ENCODE results near the gene FBXO10. TPM values are rescaled to one million over a fixed set of nuclear protein-coding genes. Genes with fewer than 3 reads are reported as not detected.
"Not testable (repeated sequence)": the region's sequence is repeated elsewhere in the genome, so short reads cannot be mapped to it uniquely, and the experiment has no call there.

Gene FBXO10
- total RNA-seq, 1 donor from 2014 or later, result 18.5 TPM

DNA sequence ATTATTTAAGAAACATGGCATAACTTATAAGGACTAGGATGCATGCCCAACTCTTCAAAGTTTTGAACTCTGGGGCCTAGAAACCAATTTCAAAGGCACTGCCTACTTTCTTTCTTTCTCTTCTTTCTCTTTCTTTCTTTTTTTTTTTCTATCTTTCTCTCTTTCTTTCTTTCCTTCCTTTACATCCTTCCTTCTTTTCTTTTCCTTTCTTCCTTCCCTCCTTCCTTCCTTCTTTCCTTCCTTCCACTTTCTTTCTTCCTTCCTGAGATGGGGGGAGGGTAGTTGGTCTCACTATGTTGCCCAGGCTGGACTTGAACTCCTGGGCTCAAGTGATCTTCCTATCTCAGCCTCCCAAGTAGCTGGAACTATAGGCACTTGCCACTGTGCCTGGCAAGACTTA, 32.1 kb upstream of the FBXO10 start:
- Mint-ChIP-seq H3K27me3 (peaks cover 44% of the 10 kb centered on the region), H3K4me1 (ENCODE audit: unreplicated experiment) (no peaks in the 10 kb centered on the region), H3K4me3 (no peak overlapping the region), H3K27ac (no peak overlapping the region), H3K9me3 (no peaks in the 10 kb centered on the region), H3K36me3 (no peaks in the 10 kb centered on the region)
- no peak for DNase-seq (ENCODE audit: extremely low spot score, unreplicated experiment)
- TF ChIP-seq, protein P1, sequence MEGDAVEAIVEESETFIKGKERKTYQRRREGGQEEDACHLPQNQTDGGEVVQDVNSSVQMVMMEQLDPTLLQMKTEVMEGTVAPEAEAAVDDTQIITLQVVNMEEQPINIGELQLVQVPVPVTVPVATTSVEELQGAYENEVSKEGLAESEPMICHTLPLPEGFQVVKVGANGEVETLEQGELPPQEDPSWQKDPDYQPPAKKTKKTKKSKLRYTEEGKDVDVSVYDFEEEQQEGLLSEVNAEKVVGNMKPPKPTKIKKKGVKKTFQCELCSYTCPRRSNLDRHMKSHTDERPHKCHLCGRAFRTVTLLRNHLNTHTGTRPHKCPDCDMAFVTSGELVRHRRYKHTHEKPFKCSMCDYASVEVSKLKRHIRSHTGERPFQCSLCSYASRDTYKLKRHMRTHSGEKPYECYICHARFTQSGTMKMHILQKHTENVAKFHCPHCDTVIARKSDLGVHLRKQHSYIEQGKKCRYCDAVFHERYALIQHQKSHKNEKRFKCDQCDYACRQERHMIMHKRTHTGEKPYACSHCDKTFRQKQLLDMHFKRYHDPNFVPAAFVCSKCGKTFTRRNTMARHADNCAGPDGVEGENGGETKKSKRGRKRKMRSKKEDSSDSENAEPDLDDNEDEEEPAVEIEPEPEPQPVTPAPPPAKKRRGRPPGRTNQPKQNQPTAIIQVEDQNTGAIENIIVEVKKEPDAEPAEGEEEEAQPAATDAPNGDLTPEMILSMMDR (conservative IDR thresholded peaks at IDR 0.05), result no peak

DNA sequence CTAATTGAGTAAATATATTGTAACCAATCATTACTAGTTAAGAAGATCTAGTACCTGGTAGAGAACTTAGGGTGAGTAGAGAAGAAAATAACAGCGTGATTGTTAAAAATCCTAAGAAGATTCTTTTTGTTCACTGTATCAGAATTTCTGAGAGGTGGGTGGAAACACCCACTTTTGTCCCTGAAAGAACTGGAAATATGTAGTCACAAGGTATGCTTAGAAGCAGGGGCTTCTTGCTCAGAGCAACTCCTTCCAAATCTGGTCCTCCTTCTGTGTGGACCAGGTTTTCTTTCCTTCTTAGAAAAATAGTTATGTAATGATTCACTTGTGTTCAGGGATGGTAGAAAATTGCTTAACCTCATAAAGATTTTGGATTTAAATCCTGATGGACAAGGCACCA, 28.1 kb upstream of the FBXO10 start:
- TF ChIP-seq, protein P1 (conservative IDR thresholded peaks at IDR 0.05), result no peak
- Mint-ChIP-seq H3K36me3 (no peaks in the 10 kb centered on the region), H3K27me3 (peaks cover 48% of the 10 kb centered on the region), H3K4me3 (no peak overlapping the region), H3K27ac (no peak overlapping the region), H3K9me3 (no peaks in the 10 kb centered on the region), H3K4me1 (ENCODE audit: unreplicated experiment) (no peaks in the 10 kb centered on the region)
- no peak for DNase-seq (ENCODE audit: extremely low spot score, unreplicated experiment)

DNA sequence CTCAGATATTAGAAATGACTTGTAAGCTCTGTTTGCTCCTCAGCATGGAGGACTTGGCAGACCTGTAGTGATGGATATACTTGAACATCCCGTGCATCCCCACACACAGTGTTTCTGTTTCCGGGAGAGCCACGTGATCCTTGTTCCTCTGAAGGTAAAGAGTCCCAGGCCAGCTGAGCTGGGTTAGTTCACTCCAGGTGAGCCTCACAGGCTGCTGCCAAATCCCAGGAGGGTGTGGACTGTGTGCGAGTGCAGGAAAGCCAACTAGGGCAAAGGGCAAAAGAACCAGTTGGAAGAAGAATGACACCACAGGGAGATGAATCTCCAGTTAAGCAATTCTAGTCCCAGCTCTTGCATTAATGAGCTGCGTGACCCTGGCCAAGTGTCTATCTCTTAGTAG, 26.6 kb upstream of the FBXO10 start:
- no peak overlapping the region for H3K4me3 Mint-ChIP-seq
- no peaks in the 10 kb centered on the region for H3K4me1 Mint-ChIP-seq (ENCODE audit: unreplicated experiment)
- no peak overlapping the region for H3K27ac Mint-ChIP-seq
- H3K36me3 Mint-ChIP-seq, result no peaks in the 10 kb centered on the region
- no peaks in the 10 kb centered on the region for H3K9me3 Mint-ChIP-seq
- peaks cover 41% of the 10 kb centered on the region for H3K27me3 Mint-ChIP-seq
- TF ChIP-seq, protein P1 (conservative IDR thresholded peaks at IDR 0.05), result no peak
- DNase-seq (ENCODE audit: extremely low spot score, unreplicated experiment), result no peak

DNA sequence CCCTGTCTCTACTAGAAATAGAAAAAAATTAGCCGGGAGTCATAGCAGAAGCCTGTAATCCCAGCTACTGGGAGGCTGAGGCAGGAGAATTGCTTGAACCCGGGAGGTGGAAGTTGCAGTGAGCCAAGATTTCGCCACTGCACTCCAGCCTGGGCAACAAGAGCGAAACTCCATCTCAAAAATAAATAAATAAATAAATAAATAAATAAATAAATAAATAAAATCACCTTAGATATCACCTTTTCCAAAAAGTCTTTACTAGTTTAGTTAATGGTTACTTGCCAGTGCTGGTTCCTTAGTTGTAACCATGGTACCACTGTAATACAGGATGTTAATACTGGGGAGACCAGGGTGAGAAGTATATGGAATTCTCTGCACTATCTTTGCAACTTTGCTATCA, 25.9 kb upstream of the FBXO10 start:
- H3K9me3 Mint-ChIP-seq; H3K36me3 Mint-ChIP-seq; H3K4me1 Mint-ChIP-seq (ENCODE audit: unreplicated experiment); DNase-seq (ENCODE audit: extremely low spot score, unreplicated experiment); H3K27ac Mint-ChIP-seq; H3K4me3 Mint-ChIP-seq: not testable (repeated sequence)
- peaks cover 35% of the 10 kb centered on the region for H3K27me3 Mint-ChIP-seq

DNA sequence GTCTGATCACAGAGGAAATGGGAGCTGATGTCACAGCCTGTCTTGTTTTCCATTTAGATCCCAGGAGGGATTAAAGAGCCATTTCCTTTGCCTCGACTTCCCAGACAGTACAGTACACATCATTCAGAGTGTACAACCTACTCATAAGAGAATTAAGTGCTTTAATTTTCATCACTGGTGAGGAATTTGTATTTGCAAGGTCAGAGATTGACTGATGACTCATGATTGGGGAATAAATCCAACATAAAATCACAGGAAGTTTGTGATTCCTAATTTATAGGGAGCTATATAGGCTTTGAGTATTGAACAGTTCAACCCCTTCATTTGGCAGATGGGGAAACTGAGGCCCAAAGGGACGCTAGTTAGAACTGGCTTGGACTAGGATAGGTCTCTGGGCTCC, 20.3 kb upstream of the FBXO10 start:
- no peak overlapping the region for H3K4me3 Mint-ChIP-seq
- TF ChIP-seq, protein P1 (conservative IDR thresholded peaks at IDR 0.05), result no peak
- H3K36me3 Mint-ChIP-seq, result peaks cover 4% of the 10 kb centered on the region
- no peak overlapping the region for H3K27ac Mint-ChIP-seq
- no peak for DNase-seq (ENCODE audit: extremely low spot score, unreplicated experiment)
- peaks cover 33% of the 10 kb centered on the region for H3K27me3 Mint-ChIP-seq
- peaks cover 9% of the 10 kb centered on the region for H3K4me1 Mint-ChIP-seq (ENCODE audit: unreplicated experiment)
- H3K9me3 Mint-ChIP-seq, result no peaks in the 10 kb centered on the region

DNA sequence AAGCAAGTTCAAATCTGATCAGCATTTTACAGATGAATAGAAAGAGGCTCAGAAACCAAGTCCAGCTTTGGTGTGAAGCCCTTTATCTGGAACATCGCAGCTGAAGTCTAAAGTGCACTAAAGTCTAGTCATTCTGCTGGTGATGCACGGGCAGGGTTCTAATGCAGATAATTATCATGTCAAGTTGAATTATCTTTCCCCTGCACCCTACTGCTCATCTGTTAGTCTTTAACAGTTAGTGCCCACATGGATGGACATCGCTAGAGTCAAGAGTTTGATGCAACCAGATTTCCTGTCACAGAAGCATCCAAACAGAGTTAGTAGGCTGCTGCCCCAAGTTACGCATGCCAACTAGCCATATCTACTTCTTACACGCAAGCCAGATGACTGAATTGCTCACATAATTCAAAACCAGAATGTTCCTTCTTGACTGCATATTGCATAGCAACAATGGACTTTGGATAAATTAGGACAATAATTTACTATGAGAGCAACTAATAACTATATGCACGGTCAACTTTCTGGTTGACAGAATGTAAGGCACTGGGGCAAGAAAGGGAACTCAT, 17.8 kb upstream of the FBXO10 start:
- Mint-ChIP-seq H3K4me3 (peak overlapping the region; percentile 79), H3K4me1 (ENCODE audit: unreplicated experiment) (peaks cover 14% of the 10 kb centered on the region), H3K9me3 (no peaks in the 10 kb centered on the region), H3K27ac (peak overlapping the region; percentile 63), H3K27me3 (peaks cover 22% of the 10 kb centered on the region), H3K36me3 (peaks cover 4% of the 10 kb centered on the region)
- no peak for DNase-seq (ENCODE audit: extremely low spot score, unreplicated experiment)
- TF ChIP-seq, protein P1 (conservative IDR thresholded peaks at IDR 0.05), result no peak
